HG02678 (cell line): ENCODE data around the gene IKZF3.

Experiments used
- ATAC-seq: cut with Tn5 transposase; IDR thresholded peaks from one replicate; pipeline ENCODE4 v1.9.1; 2021; ENCODE audit warnings: mild to moderate bottlenecking, moderate library complexity; ENCODE audit not compliant: unreplicated experiment

The IKZF3 gene

DNA sequence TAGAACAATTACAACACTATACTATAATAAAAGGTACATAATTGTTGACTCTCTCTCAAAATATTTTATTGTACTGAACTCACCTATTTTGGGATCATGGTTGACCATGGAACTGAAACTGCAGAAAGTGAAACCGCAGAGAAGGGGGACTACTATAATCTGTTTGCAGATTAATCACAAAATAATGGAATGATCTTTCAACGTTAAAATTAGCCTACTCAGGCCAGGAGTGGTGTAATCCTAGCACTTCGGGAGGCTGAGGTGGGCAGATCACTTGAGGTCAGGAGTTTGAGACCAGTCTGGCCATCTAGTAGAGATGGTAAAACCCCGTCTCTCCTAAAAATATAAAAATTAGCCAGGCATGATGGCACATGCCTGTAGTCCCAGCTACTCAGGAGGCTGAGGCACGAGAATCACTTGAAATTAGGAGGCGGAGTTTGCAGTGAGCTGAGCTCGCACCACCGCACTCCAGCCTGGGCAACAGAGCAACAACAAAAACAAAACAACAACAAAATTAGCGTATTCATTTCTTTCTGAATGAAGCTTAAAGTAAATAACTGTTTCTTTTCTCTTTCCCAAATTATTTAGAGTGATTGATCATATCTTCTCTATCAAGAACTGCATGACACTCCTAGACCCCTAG lies 45.6 kb downstream of the IKZF3 start:
- no peak for ATAC-seq

DNA sequence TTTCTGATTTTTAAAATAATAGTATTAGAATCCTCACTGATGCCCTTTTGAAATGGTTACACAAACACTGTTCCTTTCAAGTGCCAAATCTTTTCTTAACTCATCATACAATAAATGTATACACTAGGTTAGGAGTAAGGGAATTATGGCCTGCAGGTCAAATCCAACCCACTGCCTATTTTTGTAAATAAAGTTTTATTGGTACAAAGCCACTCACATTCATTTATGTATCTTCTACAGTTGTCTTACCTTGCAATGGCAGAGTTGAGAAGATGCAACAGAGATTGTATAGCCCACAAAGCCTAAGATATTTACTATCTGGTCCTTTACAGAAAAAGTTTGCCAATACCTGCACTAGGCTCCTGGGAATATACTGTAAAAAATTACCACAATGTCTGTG lies 47.8 kb downstream of the IKZF3 start:
- no peak for ATAC-seq

DNA sequence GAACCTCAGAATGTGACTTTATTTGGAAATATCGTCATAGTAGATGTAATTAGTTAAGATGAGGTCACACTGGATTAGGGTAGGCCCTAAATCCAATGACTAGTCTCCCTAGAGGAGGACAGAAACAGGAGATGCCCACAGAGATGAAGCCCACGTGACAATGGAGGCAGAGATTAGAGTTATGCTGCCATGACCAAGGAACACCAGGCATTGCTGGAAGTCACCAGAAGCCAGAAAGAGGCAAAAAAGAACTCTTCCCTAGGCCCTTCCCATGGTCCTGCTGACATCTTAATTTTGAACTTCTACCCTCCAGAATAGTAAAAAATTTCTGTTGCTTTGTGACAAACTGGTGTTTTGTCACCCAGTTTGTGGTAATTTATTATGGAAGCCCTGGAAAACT lies 49.6 kb downstream of the IKZF3 start:
- no peak for ATAC-seq

DNA sequence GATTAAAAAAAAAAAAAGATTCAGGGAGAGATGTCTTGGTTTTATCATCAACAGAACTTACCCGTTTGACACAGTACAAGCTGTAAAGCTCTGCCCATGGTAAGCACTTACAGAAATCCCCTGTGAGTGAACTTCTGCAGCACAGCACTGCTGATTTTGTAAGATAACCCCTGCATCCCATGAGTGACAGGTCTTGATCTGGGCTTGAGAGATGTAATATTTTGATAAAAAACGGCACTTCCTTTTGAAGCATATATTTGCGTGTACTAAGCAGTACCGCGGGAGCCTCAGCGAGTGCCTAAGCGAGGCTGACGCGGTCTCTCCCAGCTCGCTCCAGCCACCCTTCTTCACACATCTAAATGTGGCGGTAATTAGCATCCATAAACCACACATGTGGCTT lies 50.5 kb downstream of the IKZF3 start:
- no peak for ATAC-seq

DNA sequence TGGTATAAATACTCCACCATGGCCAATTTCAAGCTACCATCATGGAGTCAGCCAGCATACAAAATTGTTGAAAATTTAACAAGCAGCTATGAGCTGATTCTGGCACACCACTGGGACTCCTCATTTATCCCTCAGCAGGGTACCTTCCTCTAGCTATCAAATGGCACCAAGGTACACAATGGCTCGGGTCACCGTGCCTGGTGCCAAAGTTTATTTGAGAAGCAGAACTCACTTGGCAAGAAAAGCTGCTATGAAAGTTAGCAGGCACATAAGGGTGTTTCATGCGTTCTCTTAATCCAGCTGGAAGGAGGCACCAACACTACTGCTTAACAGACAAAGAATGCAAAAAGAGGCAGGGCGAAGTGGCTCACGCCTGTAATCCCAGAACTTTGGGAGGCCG lies 51.6 kb downstream of the IKZF3 start:
- no peak for ATAC-seq

DNA sequence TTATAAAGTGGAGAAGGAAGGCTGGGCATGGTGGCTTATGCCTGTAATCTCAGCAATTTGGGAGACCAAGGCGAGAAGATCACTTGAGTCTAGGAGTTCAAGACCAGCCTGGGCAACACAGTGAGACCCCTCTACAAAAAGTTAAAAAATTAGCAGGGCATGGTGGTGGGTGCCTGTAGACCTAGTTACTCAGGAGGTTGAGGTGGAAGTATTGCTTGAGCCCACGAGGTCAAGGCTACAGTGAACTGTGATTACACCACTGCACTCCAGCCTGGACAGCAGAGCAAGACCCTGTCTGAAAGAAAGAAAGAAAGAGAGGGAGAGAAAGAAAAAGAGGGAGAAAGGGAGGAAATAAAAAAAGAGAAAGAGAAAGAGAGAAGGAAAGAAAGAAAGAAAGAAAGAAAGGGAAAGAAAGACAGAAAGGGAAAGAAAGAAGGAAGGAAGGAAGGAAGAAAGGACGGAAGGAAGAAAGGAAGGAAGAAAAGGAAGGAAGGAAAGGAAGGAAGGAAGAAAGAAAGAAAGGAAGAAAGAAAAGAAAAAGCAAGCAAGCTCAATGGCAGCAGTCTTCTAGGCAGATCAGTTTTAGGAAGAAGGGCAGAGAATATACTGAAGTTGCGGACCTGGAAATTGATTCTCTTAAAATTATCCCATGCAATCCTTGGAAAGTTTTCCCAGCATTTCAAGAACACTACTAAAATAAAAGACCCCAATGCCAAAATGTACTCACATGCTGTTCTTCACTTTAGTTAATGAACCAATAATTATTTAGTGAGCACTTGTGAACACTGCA lies 53.0 kb downstream of the IKZF3 start:
- no peak for ATAC-seq

DNA sequence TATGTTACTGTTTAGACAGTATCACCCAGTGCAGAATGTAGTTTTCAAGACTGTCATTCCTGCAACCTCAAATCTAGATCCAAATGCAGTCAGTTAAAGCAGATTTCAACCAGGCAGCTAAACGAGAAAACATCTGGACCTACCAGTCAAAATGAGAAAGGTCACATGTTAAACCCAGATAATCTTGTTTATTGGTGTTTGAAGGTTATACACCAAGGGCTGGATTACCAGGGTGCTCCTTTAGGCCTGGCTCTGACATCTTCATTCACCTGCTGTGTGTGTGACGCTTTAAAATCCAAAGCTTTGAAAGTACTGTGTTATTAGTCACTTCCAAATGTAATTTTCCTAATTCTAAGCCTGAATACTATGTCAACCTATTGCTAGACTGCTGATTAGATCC lies 54.9 kb downstream of the IKZF3 start:
- ATAC-seq, result no peak

DNA sequence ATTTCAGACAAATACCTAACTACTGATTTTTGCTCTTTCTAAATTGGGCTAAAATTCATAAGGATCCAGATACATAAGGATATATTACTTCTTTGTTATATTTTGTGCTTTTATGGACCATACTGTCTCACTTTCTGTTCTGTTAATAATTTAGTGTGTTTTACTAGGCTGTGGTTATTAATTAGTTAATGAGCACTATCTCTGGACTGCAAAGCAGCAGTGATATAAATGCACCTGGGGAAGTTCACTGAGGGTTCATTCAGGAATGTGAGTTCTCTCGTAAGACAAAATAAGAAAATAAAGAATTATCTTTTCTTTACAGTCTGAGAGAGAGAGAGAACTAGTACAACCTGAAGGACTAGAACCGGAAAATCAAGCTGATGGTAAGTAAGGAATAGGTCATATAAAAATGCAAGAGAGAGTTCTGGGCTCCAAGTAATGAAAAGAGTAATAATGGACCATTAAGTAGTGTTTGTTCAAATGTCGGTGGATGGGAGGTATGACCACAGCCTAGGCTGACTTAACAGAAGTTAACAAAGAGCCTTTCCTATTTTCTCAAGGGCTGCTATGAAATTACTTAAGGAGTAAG lies 55.6 kb downstream of the IKZF3 start:
- ATAC-seq, result no peak

DNA sequence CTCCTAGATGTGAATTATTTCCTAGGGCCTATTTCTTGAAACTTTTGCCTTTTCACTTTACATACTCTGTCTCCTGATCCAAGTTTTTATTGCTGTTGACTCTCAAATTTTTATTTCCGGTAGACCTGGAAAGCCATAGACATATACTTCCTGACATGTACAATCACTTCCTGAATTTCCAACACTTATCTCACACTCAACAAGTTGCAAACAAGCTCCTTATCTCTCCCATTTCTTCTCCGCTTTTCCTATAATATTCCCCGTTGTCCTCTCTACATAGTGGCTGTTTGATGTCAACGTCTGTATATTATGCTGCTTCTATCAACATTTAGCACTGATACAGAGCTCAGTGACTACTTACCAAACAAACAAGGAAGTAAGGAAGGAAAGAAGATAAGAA lies 59.3 kb downstream of the IKZF3 start:
- ATAC-seq, result no peak

DNA sequence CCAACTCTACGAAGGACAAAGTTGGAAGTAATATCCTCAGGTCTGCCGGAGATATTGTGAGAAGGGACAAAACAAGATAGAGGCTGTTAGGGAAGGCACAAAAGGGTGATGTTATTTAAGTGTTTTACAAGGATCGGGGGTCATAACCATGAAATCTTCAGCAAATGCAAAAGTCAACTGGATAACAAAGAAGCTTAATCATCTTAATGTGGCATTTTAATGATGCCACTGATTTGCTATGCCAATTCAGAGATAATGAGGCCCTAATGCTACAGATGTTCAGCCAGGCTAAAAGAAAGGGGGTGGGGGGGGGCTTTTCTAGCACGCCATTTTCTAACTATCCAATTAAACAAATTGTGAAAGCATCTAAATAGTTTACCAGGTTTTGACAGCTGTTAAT lies 63.1 kb downstream of the IKZF3 start:
- ATAC-seq, result no peak

DNA sequence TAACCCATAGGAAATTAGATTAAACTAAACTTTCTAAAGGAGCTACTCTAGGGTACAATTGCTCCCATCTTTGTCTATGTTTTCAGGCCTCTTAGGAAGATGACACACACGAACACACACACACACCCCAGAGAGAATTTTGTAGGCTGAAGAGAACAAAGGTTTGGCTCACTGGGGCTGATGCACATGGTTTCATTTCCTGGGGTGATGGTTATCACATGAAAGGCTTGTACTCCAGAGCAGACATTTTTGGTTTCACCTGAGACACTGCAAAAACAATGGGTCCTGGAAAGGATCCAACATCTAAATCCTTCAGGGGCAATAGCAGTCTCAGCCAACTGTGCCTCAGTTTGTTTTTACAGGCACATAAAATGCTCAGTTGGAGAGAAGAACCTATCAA lies 63.6 kb downstream of the IKZF3 start:
- ATAC-seq, result peak; percentile 75

DNA sequence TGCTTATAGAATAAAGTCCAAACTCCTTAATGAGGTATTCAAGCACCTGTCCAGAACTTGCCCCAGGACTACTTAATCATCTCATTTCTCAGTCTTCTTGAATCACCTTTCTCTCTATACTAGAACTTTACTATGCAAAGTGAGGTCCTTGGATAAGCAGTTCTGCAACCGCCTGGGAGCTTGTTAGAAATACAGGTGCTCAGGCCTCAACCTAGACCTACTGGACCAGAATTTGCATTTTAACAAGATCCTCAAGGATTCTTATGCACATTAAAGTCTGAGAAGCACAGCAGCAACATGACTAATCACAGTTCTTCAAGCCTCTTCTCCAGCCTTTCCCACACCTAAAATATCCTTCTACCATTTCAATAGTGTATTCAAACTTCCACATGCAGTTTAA lies 64.7 kb downstream of the IKZF3 start:
- ATAC-seq, result no peak

DNA sequence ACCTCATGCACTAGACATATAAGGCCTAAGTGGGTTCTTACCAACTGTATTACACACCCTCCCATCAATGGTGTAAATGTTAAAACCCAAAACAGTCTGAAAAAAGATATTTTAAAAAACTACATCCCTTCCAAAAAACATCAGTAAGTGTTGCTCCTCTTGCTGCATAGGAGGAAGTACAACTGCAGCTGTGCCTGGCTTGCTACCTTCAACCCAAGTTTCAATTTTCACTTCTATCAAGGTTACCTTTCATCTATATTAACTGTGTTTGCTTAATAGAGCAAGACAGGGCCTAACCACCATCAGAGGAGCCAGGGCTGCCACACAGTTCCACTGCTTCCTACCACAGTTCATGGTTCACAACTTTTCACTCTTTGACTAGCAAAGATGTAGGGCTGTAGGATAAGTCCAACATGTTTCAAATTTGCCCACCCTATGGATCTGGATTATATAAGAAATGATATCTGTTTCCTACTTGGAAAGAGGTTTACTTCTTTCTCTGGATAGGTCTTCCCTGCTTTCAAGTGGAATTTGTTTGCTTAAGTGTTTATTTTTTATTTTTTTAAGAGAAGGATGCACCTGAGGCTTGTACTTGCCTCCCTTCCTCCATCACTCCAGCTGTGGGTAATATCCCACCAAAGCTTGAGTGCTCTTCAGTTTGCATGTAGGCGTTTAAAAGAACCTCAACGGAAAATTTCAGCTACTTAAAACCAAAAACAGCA lies 69.7 kb downstream of the IKZF3 start:
- peak; percentile 89 for ATAC-seq

DNA sequence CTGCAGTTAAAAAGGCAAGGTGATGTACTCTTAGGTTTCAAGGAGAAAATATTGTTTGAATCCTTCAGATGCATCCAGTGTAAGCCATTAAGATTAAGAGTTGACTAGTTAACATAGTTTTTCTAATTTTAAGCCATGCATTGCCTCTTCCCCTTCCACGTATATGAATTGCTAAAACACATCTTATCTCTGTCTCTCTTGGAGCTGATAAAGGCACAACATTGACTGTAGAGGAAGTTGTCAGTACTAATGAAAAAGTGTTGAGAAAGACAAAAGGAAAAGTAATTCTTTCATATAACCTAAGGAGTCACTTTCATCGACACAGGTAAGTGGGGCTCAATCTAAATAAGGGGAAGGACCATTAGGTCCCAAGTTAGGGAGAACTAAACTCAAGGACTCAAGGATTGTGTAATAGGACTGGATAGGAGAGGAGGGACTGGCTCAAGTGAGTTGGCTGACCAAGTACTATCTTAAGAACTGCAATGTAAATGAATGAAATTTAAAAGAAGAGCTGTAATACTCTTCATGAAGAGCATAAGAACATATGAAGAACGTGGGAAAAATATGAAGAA lies 70.7 kb downstream of the IKZF3 start:
- ATAC-seq, result no peak

DNA sequence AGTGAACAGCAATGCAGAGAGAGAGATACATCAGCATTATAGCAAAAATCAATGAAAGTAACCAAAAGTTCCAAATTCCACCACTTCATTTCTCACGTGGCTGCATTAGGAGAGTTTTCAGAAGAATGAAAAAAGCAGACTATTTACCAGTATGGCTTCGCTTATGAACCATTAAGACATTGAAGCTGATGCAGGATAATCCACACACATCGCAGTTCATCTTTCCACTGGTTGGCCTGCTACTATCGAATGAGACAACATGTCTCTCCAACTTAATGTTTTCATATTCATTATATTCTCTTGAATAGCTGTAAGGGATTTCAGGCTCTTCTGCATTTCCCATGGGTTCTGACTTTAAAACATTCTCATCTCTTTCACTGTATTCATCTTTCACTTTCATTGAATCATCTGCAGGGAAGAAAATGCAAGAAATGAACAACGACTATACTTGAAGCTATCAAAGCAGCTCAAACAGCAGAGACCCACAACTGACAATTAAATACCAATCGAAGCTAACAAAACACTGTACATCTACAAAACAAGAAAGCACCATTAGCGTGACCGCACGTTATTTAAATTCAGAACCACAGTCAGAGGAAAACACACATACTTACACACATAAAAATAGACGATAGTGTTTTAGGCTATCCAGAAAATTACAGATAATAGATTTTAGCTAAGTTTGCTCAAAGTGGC lies 71.4 kb downstream of the IKZF3 start:
- no peak for ATAC-seq

DNA sequence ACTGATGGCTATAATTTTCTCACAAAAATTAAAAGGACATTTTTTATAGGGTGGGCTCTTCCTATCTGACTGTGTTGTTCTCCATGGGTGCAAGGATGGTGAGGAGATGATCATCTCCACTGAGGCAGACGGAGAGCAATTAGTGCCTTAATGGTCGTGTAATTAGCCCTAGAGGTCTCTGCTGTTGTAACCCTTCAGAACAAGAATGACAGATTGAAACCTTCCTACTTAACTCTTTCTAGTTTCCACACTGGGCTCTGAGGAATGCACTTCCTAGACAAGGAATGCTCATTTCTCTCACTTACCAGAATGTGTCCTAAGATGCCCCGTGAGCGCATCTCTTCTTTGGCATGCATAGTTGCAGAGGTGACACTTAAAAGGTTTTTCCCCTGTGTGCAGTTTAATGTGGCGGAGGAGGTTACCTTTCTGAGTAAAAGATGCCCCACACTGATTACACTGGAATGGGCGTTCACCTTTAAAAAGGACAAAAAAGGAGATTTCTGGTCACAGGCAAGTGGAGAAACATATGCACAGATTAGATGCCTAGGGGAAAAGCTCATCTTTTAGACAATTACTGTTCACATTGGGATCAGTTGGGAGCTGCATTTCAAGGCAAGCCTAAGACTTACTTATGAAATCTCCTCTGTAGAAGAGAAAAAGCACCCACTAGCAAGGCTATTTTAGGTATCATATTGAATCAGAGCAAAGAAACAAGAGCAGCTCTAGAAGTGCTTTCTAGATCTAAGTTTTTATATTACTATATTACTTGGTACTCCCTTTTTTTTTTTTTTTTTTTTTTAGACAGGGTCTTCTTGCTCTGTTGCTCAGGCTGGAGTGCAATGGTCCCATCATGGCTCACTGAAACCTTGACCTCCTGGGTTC lies 72.8 kb downstream of the IKZF3 start:
- no peak for ATAC-seq

DNA sequence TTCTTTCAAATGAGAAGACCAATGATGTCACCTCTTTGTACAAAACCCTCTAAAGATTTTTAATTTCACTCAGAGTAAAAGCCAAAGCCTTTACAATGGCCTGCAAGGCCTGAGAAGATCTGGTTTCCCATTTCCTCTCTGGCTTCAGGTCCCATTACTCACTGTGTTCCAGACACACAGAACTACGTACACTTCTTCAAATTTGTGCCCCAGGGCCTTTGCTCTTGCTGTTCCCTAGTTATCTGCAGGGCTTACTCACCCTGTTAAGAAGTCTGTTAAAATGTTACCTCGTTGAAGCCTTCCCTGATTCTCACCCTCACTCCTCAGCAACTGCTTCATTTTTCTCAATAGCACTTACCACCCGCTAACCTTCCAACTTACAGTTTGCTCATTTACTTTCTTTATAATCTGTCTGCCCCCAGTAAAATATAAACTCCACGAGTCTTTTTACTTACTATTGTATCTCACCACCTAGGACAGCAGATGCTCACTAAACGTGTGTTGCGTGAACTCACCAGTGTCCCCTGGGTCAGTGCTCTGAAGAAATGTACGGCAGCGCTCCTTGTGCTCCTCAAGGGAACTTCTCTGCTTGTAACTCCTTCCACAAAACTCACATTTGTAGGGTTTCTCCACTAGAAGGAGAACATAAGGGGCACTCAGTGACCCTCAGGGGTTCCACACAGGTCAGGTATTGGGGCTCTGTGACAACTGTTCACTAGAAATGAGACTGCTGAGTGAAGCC lies 76.2 kb downstream of the IKZF3 start:
- ATAC-seq, result no peak

DNA sequence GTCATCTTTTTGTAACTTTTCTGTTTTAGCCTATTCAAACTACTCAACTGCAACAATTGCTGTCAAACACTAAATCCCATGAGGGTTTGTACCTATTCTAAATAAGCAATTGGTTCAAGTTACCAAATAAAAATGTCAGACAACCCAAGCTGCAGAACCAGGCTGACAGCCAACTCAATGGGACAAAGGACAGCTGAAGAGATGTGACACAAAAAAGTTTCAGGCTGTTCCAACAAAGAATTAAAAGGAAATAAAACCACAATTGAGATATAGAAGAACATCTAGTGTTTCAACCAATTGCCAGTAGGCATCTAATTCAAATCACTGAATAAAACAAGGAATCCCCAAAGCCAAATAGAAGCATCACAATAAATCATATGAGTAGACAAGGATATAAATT lies 77.1 kb downstream of the IKZF3 start:
- no peak for ATAC-seq

DNA sequence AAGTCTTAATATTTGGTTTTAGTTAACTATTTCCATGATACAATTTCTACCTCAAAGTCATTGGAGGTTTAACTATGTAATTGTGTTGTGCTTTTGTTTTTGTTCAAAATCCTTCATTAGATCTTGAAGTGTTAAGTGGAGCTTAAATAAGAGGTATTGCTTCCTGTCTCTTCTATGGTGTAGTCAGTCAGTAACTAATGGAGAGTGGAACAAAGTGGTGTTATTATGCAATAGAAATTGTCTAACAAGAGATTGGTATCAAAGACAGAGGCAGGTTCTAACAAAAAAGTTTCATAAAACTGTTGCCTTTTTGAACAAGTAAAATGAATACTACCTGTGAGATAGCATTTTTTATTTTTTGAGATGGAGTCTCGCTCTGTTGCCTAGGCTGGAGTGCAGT lies 81.1 kb downstream of the IKZF3 start:
- ATAC-seq, result no peak
